HG03066 (cell line): ENCODE measurements around the gene TMEM272.

ENCODE experiments used
- ATAC-seq: cut with Tn5 transposase; IDR thresholded peaks from one replicate; pipeline ENCODE4 v1.9.1; 2021; ENCODE audit warnings: low read depth; ENCODE audit not compliant: unreplicated experiment

TMEM272 gene

GRCh38 chr13:51807041-51807440 is 37.9 kb downstream of the TMEM272 start:
- no peak for ATAC-seq

- no peak for ATAC-seq
Measured at GRCh38 chr13:51806566-51806965, 38.4 kb downstream of the TMEM272 start.

GRCh38 chr13:51805925-51806324 is 39.1 kb downstream of the TMEM272 start:
- no peak for ATAC-seq

GRCh38 chr13:51805313-51805712 is 39.7 kb downstream of the TMEM272 start:
- ATAC-seq = no peak

GRCh38 chr13:51804295-51805172 is 40.4 kb downstream of the TMEM272 start:
- no peak for ATAC-seq

GRCh38 chr13:51803422-51804294 is 41.3 kb downstream of the TMEM272 start, which contains the start of gene DHRS12:
Gene DHRS12 (minus strand): TSS chr13:51804163. CDS start chr13:51799659, 4,504 bp downstream.
- peak; percentile 84 for ATAC-seq

GRCh38 chr13:51802631-51803418 is 42.2 kb downstream of the TMEM272 start:
- ATAC-seq = no peak

GRCh38 chr13:51801631-51802099 is 43.3 kb downstream of the TMEM272 start:
- ATAC-seq = no peak

- no peak for ATAC-seq
Measured at GRCh38 chr13:51800486-51800885, 44.5 kb downstream of the TMEM272 start.

- ATAC-seq = no peak
Measured at GRCh38 chr13:51799261-51799660, 45.7 kb downstream of the TMEM272 start.

- peak; percentile 43 for ATAC-seq
Measured at GRCh38 chr13:51797664-51798488, 47.1 kb downstream of the TMEM272 start.

- no peak for ATAC-seq
Measured at GRCh38 chr13:51796546-51796945, 48.4 kb downstream of the TMEM272 start.

- ATAC-seq = no peak
Measured at GRCh38 chr13:51795419-51795818, 49.6 kb downstream of the TMEM272 start.

GRCh38 chr13:51794964-51795363 is 50.0 kb downstream of the TMEM272 start:
- ATAC-seq = no peak

- ATAC-seq = peak; percentile 52
Measured at GRCh38 chr13:51793570-51794271, 51.3 kb downstream of the TMEM272 start.

GRCh38 chr13:51786425-51787265 is 58.3 kb downstream of the TMEM272 start:
- ATAC-seq = no peak

GRCh38 chr13:51785712-51786424 is 59.1 kb downstream of the TMEM272 start:
- ATAC-seq = no peak
